K562 (cell line): Measurements from ENCODE around the gene NPC1. TPM values are rescaled to one million over a fixed set of nuclear protein-coding genes. Genes with fewer than 3 reads are reported as not detected.

ENCODE experiments used
- ATAC-seq: fragments of 200-7000 bp; cut with Tn5 transposase; 3 replicates; pipeline ENCODE4 v1.9.1; 2020; ENCODE audit warnings: moderate library complexity
- BruUV-seq: library from RNA; stranded (reverse); fragments of 400-500 nt; replicated peaks from 2 replicates; lab custom pipeline; 2021; lab: Mats Ljungman, UMichigan
- CTCF ChIA-PET: fragments of 300-600 bp; formaldehyde crosslinking; extraction: SDS; loops from one replicate; lab custom pipeline; 2021; ENCODE audit warnings: low intra/inter-chr PET ratio; lab: Yijun Ruan, JAX
- POLR2A ChIA-PET: fragments of 300-600, 350-650 bp; sonication (Branson Sonifier 250); formaldehyde crosslinking; extraction: SDS; loops from one replicate; lab custom pipeline; 2021; ENCODE audit warnings: antibody characterized with exemption, inconsistent platforms; lab: Yijun Ruan, JAX
- DNase-seq, 4 experiments: peaks; one replicate each; pipeline versions ENCODE4 v3.0.0 to v3.0.0-alpha.2; 2011 to 2018; ENCODE audit warnings: low spot score in 3 of 4, mixed read lengths in 3 of 4; ENCODE audit errors: extremely low read depth in 1 of 4
- FAIRE-seq: peaks from 2 replicates; lab custom pipeline; 2011; peaks lifted over from hg19 to GRCh38; lab: Jason Lieb, UNC
- H2AFZ ChIP-seq: 2 replicates; pipeline ENCODE4 v1.6.0; 2011; ENCODE audit warnings: low read depth, low read length, control low read depth, inconsistent platforms
- H3K27ac ChIP-seq: fragments of 200-600 bp; 3 replicates; pipeline ENCODE4 v1.8.0; 2011; ENCODE audit warnings: low read depth, mild to moderate bottlenecking, control low read depth, inconsistent platforms, low read length, moderate library complexity, mixed read lengths; ENCODE audit errors: extremely low read depth
- H3K27me3 ChIP-seq, 2 experiments: fragments of 300-600 bp in 1 of 2; 2 replicates in 1 of 2; 3 replicates in 1 of 2; pipeline versions ENCODE4 v1.6.0 to v1.8.0; 2011; ENCODE audit warnings: inconsistent platforms in 2 of 2, low read length in 2 of 2, mild to moderate bottlenecking in 1 of 2, mixed read lengths in 1 of 2, moderate library complexity in 1 of 2; ENCODE audit not compliant: control insufficient read depth in 2 of 2, insufficient read depth in 2 of 2
- H3K36me3 ChIP-seq: fragments of 300-600 bp; 3 replicates; pipeline ENCODE4 v1.8.0; 2011; ENCODE audit warnings: mild to moderate bottlenecking, low read length, inconsistent platforms; ENCODE audit not compliant: control insufficient read depth, insufficient read depth
- H3K4me1 ChIP-seq, 2 experiments: fragments of 200-600 bp in 1 of 2; replicated peaks in 1 of 2; 2 replicates in 1 of 2; 3 replicates in 1 of 2; pipeline versions ENCODE4 v1.5.1 to v1.8.0; 2011; ENCODE audit warnings: inconsistent platforms in 2 of 2, low read length in 2 of 2, mild to moderate bottlenecking in 1 of 2, mixed read lengths in 1 of 2, moderate library complexity in 1 of 2; ENCODE audit not compliant: control insufficient read depth in 2 of 2, insufficient read depth in 2 of 2
- H3K4me2 ChIP-seq: 2 replicates; pipeline ENCODE4 v1.6.1; 2011; ENCODE audit warnings: low read length, control low read depth, inconsistent platforms, mixed read lengths; ENCODE audit not compliant: insufficient read depth
- H3K4me3 ChIP-seq: fragments of 200-600 bp; sonication (generic), shearing (Covaris generic); 2 replicates; pipeline ENCODE4 v1.5.1; 2016; ENCODE audit warnings: control low read depth, inconsistent platforms
- H3K79me2 ChIP-seq: fragments of 200-600 bp; 3 replicates; pipeline ENCODE4 v1.8.0; 2011; ENCODE audit warnings: low read length, inconsistent platforms; ENCODE audit not compliant: control insufficient read depth, insufficient read depth
- H3K9ac ChIP-seq, 2 experiments: 2 replicates each; pipeline versions ENCODE4 v1.6.0 to v1.6.1; 2011; ENCODE audit warnings: low read depth in 2 of 2, low read length in 2 of 2, control low read depth in 1 of 2, inconsistent platforms in 1 of 2, mild to moderate bottlenecking in 1 of 2, mixed read lengths in 1 of 2; ENCODE audit not compliant: insufficient read depth in 1 of 2
- H3K9me1 ChIP-seq: one replicate; pipeline ENCODE4 v1.6.0; 2011; ENCODE audit warnings: inconsistent platforms, mild to moderate bottlenecking, low read length, moderate library complexity; ENCODE audit not compliant: control insufficient read depth, insufficient read depth
- H3K9me3 ChIP-seq: replicated peaks from 2 replicates; pipeline ENCODE4 v1.5.1; 2011; ENCODE audit warnings: low read depth, low read length, inconsistent platforms; ENCODE audit not compliant: control insufficient read depth, insufficient read depth
- H4K20me1 ChIP-seq: replicated peaks from 2 replicates; pipeline ENCODE4 v1.6.1; 2011; ENCODE audit warnings: low read length, inconsistent platforms, mixed read lengths; ENCODE audit not compliant: control insufficient read depth, insufficient read depth
- ARID1B ChIP-seq: fragments of 450-650 bp; IDR thresholded peaks from 2 replicates; pipeline ENCODE4 v1.6.1; 2016; ENCODE audit warnings: antibody characterized with exemption, mild to moderate bottlenecking, inconsistent platforms
- CBX3 ChIP-seq, 2 experiments: IDR thresholded peaks; 1 replicate in 1 of 2; 2 replicates in 1 of 2; pipeline ENCODE4 v1.6.1; 2012; ENCODE audit warnings: inconsistent platforms in 2 of 2, low read length in 2 of 2, borderline replicate concordance in 1 of 2, control low read depth in 1 of 2
- CTCF ChIP-seq, 3 experiments: IDR thresholded peaks in 2 of 3; conservative IDR thresholded peaks in 1 of 3; 2 replicates each; pipeline ENCODE4 v1.5.1; 2011 to 2012; ENCODE audit warnings: low read length in 3 of 3, mild to moderate bottlenecking in 3 of 3, control low read depth in 2 of 3, improper control_type of control experiment in 1 of 3, inconsistent platforms in 1 of 3, low read depth in 1 of 3, mixed read lengths in 1 of 3, moderate library complexity in 1 of 3; ENCODE audit not compliant: insufficient read depth in 2 of 3
- EP300 ChIP-seq: IDR thresholded peaks from 2 replicates; pipeline ENCODE4 v1.6.1; 2012; ENCODE audit warnings: low read length, improper control_type of control experiment
- HDAC6 ChIP-seq: IDR thresholded peaks from 2 replicates; pipeline ENCODE4 v1.6.1; 2012; ENCODE audit warnings: low read depth, mild to moderate bottlenecking, control low read depth, inconsistent platforms, low read length, moderate library complexity
- MEIS2 ChIP-seq: fragments of 450-650 bp; IDR thresholded peaks from 2 replicates; pipeline ENCODE4 v1.6.1; 2014; ENCODE audit warnings: mild to moderate bottlenecking; ENCODE audit not compliant: partially characterized antibody
- MTF1 ChIP-seq: fragments of 250-450 bp; sonication (Bioruptor Pico); IDR thresholded peaks from 2 replicates; pipeline ENCODE4 v1.9.0; 2021; ENCODE audit warnings: moderate library complexity, mild to moderate bottlenecking, inconsistent platforms, borderline replicate concordance
- PREB ChIP-seq: sonication (generic); formaldehyde crosslinking; IDR thresholded peaks from 2 replicates; pipeline ENCODE4 v1.8.1; 2023; ENCODE audit warnings: mild to moderate bottlenecking, missing genetic modification reagents
- USF1 ChIP-seq: sonication (generic); formaldehyde crosslinking; IDR thresholded peaks from 2 replicates; pipeline ENCODE4 v1.9.0; 2022; ENCODE audit warnings: mild to moderate bottlenecking, missing genetic modification reagents
- ZKSCAN3 ChIP-seq: fragments of 250-450 bp; sonication (Bioruptor Pico); IDR thresholded peaks from 2 replicates; pipeline ENCODE4 v1.4.0; 2020
- ZNF740 ChIP-seq, 3 experiments: fragments of 200-800 bp in 1 of 3; sonication (Bioruptor generic) in 1 of 3; sonication (generic) in 1 of 3; formaldehyde crosslinking in 1 of 3; IDR thresholded peaks; 2 replicates each; pipeline versions ENCODE4 v1.6.1 to v1.8.0; 2016 to 2022; ENCODE audit warnings: mild to moderate bottlenecking in 2 of 3, missing compliant biosample characterization in 2 of 3, missing genetic modification characterization in 2 of 3, missing genetic modification reagents in 1 of 3
- ZNF780A ChIP-seq: fragments of 250-450 bp; sonication (Bioruptor Pico); IDR thresholded peaks from 2 replicates; pipeline ENCODE4 v1.5.0; 2021; ENCODE audit warnings: mild to moderate bottlenecking
- WGBS: fragments of 100-300 bp; shearing (Covaris generic); methylation state at CpG from one replicate; pipeline ENCODE4 v1.1.6; 2016; ENCODE audit warnings: low coverage, mixed read lengths; ENCODE audit not compliant: insufficient coverage; ENCODE audit errors: missing lambda C conversion rate; 5-methylcytosine and 5-hydroxymethylcytosine counted together
- in situ Hi-C: fragments of 300-500 bp; cut with MboI; formaldehyde crosslinking; loops from 4 replicates; pipeline ENCODE4 v1.15.0; 2018; ENCODE audit warnings: inconsistent platforms, mixed read lengths
- intact Hi-C: fragments of 100-400 bp; cut with micrococcal nuclease; formaldehyde crosslinking; loops from 2 replicates; pipeline ENCODE4 v1.14.2; 2022
- polyA plus RNA-seq, 8 experiments: library from polyadenylated mRNA; depleted of rRNA in 4 of 8; stranded (reverse) in 5 of 8; unstranded in 3 of 8; fragments of >200 nt; fragmentation: Nextera tagmentation in 2 of 8; fragmentation: Illumina TruSeq in 1 of 8; extraction: Ambion mirVana in 2 of 8; extraction: Trizol in 1 of 8; gene quantifications; 2 replicates each; pipeline versions ENCODE4 v1.2.1 to v1.2.3, GENCODE V29; 2011 to 2014; ENCODE audit warnings: inconsistent platforms in 1 of 8, missing spikeins in 1 of 8
- total RNA-seq, 7 experiments: library from RNA; depleted of rRNA in 6 of 7; stranded (reverse); fragments of >200 nt in 6 of 7; fragmentation: Illumina TruSeq in 2 of 7; extraction: Trizol in 2 of 7; gene quantifications; 2 replicates each; pipeline versions ENCODE4 v1.2.1 to v1.2.3, GENCODE V29; 2011 to 2021; ENCODE audit warnings: low replicate concordance in 1 of 7

NPC1 gene
- total and polyA plus RNA-seq, 9 of the 15 experiments (the other 6 are each of a cell fraction or from before 2014, with no cell fraction given) = 17.1 to 45.9 (median 27.6) TPM

- Histone ChIP-seq H3K9me3 (no peaks in the 10 kb centered on the region), H3K4me1 (peaks cover 5 to 18% of the 10 kb centered on the region in 2 experiments), H3K9ac (no peak overlapping the region), H3K27me3 (no peaks in the 10 kb centered on the region), H3K4me2 (no peak overlapping the region), H3K27ac (no peak overlapping the region), H4K20me1 (peaks cover 19% of the 10 kb centered on the region), H3K4me3 (no peak overlapping the region), H3K36me3 (peaks cover 94% of the 10 kb centered on the region), H3K9me1 (no peaks in the 10 kb centered on the region), H3K79me2 (no peaks in the 10 kb centered on the region), H2AFZ (no peak overlapping the region)
- POLR2A ChIA-PET = no interaction called here
- intact Hi-C loops (no loop called here), in situ Hi-C loops (no loop called here)
- ATAC-seq (no peak), FAIRE-seq (no peak), DNase-seq (no peak)
- 88% methylated on average over 7 of the region's 7 CpGs for WGBS
- CTCF ChIA-PET = no interaction called here
- BruUV-seq = no TSS peak
- TF ChIP-seq ZNF740 (CRISPR knock-in tag; IDR thresholded peaks at IDR 0.05) = no peak
- TF ChIP-seq ZNF740 (tag; IDR thresholded peaks at IDR 0.05) = no peak
- TF ChIP-seq MEIS2 = no peak
- no peak for TF ChIP-seq PREB (CRISPR knock-in tag)
- TF ChIP-seq HDAC6 = no peak
- TF ChIP-seq CTCF (IDR thresholded peaks at IDR 0.05 in 2 of 3, conservative IDR thresholded peaks at IDR 0.05 in 1 of 3; ENCODE audit: insufficient read depth in 2 of 3, low read depth in 1 of 3, low read length in 3 of 3) = no peak
- no peak for TF ChIP-seq USF1 (CRISPR knock-in tag)
- TF ChIP-seq EP300 = no peak
- TF ChIP-seq ARID1B = no peak
- no peak for TF ChIP-seq CBX3 (IDR thresholded peaks at IDR 0.05; ENCODE audit: borderline replicate concordance in 1 of 2, low read length in 2 of 2)
- no peak for TF ChIP-seq ZNF780A (CRISPR knock-in tag)
- no peak for TF ChIP-seq ZKSCAN3 (CRISPR knock-in tag)
- no peak for TF ChIP-seq MTF1 (CRISPR knock-in tag)
Observed at GRCh38 chr18:23537274-23537673, 49.0 kb downstream of the NPC1 start.
